HG02885 (cell line): ENCODE measurements around the gene SORL1.
A peak's percentile ranks its signal among the peaks of the same experiment; 100 is the strongest.

Experiments
- ATAC-seq: cut with Tn5 transposase; IDR thresholded peaks from one replicate; pipeline ENCODE4 v1.9.1; 2021; ENCODE audit warnings: mild to moderate bottlenecking; ENCODE audit not compliant: unreplicated experiment, poor library complexity

The SORL1 gene

GRCh38 chr11:121425828-121426227 is 26.3 kb upstream of the SORL1 start:
- no peak for ATAC-seq

DNA sequence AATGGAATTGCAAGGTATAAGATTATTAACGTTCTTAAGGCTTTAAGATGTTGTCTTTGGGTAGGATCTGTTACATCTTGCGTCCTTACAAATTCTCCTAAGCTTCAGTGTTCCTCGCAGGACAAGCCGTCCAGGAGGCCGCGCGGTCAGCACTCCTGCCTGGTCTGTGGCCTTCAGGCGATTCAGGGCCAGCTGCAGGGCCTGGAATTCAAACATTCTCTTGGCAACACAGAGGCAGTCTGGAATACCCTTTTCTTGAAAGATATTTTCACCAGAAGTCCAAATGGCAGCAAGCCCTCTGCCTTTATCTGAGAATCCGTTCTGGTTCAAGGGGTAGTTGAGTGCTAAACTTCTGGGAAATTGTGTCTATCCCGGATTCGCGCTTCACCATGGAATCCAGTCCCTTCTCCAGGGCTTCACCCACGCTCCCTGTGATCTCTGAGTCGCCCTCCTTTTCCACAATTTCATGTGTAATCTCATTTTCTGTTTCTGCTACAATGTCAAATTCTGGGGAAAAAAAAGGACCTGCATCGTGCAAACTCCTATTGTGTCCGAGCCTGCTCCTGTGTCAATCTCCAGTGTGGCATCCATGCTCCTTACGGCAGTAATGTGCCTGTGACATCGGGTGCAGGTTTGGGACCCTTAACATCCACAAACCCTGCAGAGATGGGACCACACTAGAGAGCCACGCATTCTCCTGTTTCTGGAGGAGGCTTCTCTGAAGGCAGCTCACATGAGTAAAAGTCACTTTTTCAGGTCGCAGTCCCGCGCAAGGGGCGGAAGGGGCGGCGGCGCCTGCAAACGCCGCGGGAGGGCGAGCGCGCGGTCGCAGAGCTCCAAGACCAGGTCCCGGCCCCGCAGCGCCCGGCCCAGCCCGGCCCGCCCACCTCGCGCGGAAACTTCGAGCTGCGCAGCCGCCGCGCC is 25.4 kb upstream of the SORL1 start:
- peak; percentile 38 for ATAC-seq

DNA sequence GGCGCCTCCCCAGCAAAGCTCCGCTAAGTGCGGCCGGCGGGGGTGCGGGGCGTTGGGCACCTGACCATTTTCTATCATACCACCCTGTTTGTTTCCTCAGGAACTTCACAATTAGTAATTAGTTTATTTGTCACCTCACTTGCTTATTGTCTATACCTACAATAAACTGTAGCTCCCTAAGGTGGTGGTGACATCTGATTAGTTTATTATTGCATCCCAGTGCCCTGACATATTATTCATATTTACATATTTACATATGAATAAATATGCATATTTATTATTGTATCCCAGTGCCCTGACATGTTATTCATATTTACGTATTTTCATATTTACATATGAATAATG is 24.7 kb upstream of the SORL1 start:
- ATAC-seq, result no peak

GRCh38 chr11:121429556-121429955 is 22.6 kb upstream of the SORL1 start:
- ATAC-seq, result no peak

- ATAC-seq, result no peak
These were observed 20.1 kb upstream of the SORL1 start for GRCh38 chr11:121431820-121432526.

DNA sequence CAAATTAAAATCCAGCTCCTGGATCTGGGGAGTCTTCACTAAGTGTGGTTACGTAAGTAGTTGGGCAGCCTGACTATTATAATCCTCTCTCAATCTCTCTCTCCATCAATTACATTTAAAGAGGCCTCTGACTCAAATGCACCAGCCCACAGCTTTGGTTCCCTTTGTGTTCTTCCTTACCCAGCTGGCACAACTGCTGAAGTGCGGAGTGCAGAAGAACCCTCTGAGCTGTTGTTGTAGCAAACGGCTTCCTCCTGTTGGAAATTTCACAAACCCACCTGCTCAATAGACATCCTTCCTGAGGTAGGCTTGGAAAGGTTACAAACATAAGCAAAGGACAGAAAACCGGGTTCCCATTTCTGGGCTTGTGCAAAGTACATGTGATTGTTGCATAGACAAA is 17.0 kb upstream of the SORL1 start:
- ATAC-seq, result no peak

- ATAC-seq, result no peak
These were observed 16.3 kb upstream of the SORL1 start for GRCh38 chr11:121435551-121436511.

- ATAC-seq, result no peak
These were observed 15.0 kb upstream of the SORL1 start for GRCh38 chr11:121437018-121437685.

- ATAC-seq, result no peak
These were observed 14.4 kb upstream of the SORL1 start for GRCh38 chr11:121437686-121438078.

- no peak for ATAC-seq
These were observed 12.8 kb upstream of the SORL1 start for GRCh38 chr11:121439337-121439736.

- ATAC-seq, result no peak
These were observed 12.4 kb upstream of the SORL1 start for GRCh38 chr11:121439759-121440158.

- ATAC-seq, result no peak
These were observed 10.6 kb upstream of the SORL1 start for GRCh38 chr11:121441521-121441920.

- no peak for ATAC-seq
These were observed 8.3 kb upstream of the SORL1 start for GRCh38 chr11:121443688-121444275.

DNA sequence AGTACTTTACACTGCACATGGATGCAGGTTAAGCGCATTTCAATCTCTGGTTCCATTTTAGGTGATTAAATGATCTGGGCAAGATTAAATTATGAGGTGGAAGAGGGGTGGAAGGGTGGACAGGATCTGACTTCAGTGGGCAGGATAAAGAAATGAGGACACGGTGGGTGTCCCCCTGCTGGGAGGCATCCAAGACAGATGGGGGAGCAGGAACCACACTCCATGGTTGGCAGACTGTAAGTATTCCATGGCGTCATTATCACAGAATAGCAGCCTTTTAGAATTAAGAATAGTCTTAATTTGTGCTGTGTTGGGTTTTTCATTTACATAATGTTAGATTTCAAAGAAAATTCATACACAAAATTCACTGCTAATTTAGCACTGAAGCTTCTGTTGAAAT is 7.6 kb upstream of the SORL1 start:
- no peak for ATAC-seq

DNA sequence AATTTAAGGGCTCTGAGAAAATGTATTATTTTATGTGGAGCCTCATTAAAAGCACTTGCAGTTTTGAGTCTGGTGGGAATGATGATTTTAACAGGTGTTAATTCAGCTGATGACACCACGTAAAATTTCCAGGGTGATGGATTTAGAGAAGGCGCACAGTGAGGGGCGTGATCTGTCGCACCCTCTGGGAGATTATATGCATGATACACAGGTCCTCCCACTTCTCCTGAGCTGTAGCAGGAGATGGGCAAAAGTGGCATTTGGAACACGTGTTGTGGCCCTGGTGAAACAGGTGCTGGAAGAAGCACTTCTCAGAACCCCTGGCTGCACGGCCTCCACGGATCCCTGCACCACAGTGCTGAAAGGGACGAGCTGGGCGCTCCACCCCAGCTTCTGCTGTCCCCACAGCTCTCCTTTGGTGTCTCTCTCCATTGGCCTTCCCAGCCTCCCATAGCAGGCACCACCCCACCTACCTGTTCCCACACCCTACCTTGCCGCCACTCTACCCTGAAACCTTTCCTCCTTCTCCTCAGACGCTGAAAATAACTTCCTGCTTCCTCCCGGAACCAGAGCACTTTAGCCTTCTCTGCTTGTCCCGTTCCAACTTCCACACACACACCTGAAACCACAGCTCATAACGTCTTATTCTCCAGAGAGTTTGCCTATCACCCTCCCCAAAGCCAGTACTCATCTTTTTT is 6.9 kb upstream of the SORL1 start:
- ATAC-seq, result no peak

- ATAC-seq, result no peak
These were observed 5.4 kb upstream of the SORL1 start for GRCh38 chr11:121446752-121447156.

DNA sequence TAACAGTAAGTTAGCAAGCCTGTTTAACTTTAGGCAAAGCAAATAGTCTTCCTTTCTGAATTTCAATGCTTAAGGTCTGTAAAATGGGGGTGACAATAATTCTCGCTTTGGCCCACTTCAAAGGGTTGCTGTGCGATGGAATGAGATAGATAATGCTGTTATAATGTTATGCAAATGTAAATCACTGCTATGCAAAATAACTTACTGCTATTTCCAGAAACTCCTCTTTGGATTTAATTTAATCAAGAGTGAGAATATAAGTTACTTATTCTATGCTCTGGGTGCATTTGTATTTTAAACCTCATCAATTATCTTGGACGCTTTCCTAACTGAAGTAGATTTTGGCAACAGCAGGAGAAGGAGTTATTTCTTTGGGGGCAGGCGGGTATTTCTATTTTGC is 4.1 kb upstream of the SORL1 start:
- ATAC-seq, result no peak

GRCh38 chr11:121448431-121448941 is 3.6 kb upstream of the SORL1 start:
- no peak for ATAC-seq

DNA sequence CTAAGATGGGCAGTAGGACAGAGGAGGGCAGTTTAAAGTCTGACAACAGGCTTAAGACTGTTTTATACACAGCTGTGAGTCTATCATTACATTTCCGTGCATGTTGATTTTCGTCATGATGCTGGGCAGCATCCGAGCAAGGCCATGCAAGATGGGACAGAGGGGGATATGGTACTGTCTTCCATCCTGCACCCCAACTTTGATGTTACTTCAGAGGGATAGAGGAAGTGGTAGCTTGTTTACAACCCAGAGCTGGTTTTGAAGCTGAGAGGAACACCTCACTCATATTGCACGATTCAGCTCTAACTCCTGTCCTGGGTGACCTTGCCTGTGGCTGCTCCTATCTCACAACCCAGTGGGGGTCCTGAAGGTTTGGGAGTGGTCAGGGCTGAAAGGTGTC is 3.0 kb upstream of the SORL1 start:
- no peak for ATAC-seq
